NCI-H187 (cell line): ENCODE data around the gene CDC42SE2.
"Not testable (repeated sequence)": the region's sequence is repeated elsewhere in the genome, so short reads cannot be mapped to it uniquely, and the experiment has no call there.

Experiments used
- DNase-seq, 2 experiments: peaks; one replicate each; lab custom pipeline; 2025; lab: John Stamatoyannopoulos, UW

CDC42SE2 gene

GRCh38 chr5:131389869-131390265 lies 126.0 kb downstream of the CDC42SE2 start:
- no peak for DNase-seq

- no peak for DNase-seq
Measured at GRCh38 chr5:131392466-131393095, 128.7 kb downstream of the CDC42SE2 start.

GRCh38 chr5:131393498-131393968 lies 129.7 kb downstream of the CDC42SE2 start:
- DNase-seq: no peak

- DNase-seq: no peak
Measured at GRCh38 chr5:131394128-131394527, 130.3 kb downstream of the CDC42SE2 start.

GRCh38 chr5:131396015-131396414 lies 132.2 kb downstream of the CDC42SE2 start:
- DNase-seq: no peak

GRCh38 chr5:131396630-131397273 lies 132.9 kb downstream of the CDC42SE2 start:
- DNase-seq: no peak

- not testable (repeated sequence) for DNase-seq
Measured at GRCh38 chr5:131399007-131399406, 135.2 kb downstream of the CDC42SE2 start.

- DNase-seq: no peak
Measured at GRCh38 chr5:131400585-131400984, 136.7 kb downstream of the CDC42SE2 start.

- no peak for DNase-seq
Measured at GRCh38 chr5:131405674-131406073, 141.8 kb downstream of the CDC42SE2 start.

GRCh38 chr5:131406076-131406475 lies 142.2 kb downstream of the CDC42SE2 start:
- no peak for DNase-seq

GRCh38 chr5:131406975-131407638 lies 143.3 kb downstream of the CDC42SE2 start:
- DNase-seq: no peak

GRCh38 chr5:131413605-131414559 lies 150.0 kb downstream of the CDC42SE2 start:
- DNase-seq: no peak

GRCh38 chr5:131416729-131417128 lies 152.9 kb downstream of the CDC42SE2 start:
- no peak for DNase-seq

GRCh38 chr5:131417240-131417869 lies 153.5 kb downstream of the CDC42SE2 start:
- peak; percentile 11 to 38 for DNase-seq

GRCh38 chr5:131418846-131419245 lies 155.0 kb downstream of the CDC42SE2 start:
- DNase-seq: no peak

GRCh38 chr5:131419877-131420276 lies 156.0 kb downstream of the CDC42SE2 start:
- DNase-seq: no peak

- DNase-seq: no peak
Measured at GRCh38 chr5:131423056-131423455, 159.2 kb downstream of the CDC42SE2 start.

- no peak for DNase-seq
Measured at GRCh38 chr5:131426011-131426410, 162.2 kb downstream of the CDC42SE2 start.

- DNase-seq: no peak
Measured at GRCh38 chr5:131430794-131431193, 166.9 kb downstream of the CDC42SE2 start.

GRCh38 chr5:131431794-131432193 lies 167.9 kb downstream of the CDC42SE2 start:
- no peak for DNase-seq

- DNase-seq: no peak
Measured at GRCh38 chr5:131433109-131433508, 169.3 kb downstream of the CDC42SE2 start.
